Duodenal mucosa (tissue), 2 donors: ENCODE results near the gene PARN.
"Not testable (repeated sequence)": the region's sequence is repeated elsewhere in the genome, so short reads cannot be mapped to it uniquely, and the experiment has no call there.

ENCODE experiments used
- H3K27ac ChIP-seq: one replicate; pipeline ENCODE4 v1.7.0; 2013; ENCODE audit warnings: low read depth, low read length
- H3K27me3 ChIP-seq, 2 donors: one replicate each; pipeline ENCODE4 v1.7.0; 2013; ENCODE audit warnings: low read length in 2 of 2, control low read depth in 1 of 2; ENCODE audit not compliant: insufficient read depth in 2 of 2, control insufficient read depth in 1 of 2
- H3K36me3 ChIP-seq, 2 donors: one replicate each; pipeline ENCODE4 v1.7.0; 2013; ENCODE audit warnings: low read length in 2 of 2, control low read depth in 1 of 2; ENCODE audit not compliant: insufficient read depth in 2 of 2, control insufficient read depth in 1 of 2
- H3K4me1 ChIP-seq, 2 donors: one replicate each; pipeline ENCODE4 v1.7.0; 2013; ENCODE audit warnings: low read length in 2 of 2, control low read depth in 1 of 2; ENCODE audit not compliant: insufficient read depth in 2 of 2, control insufficient read depth in 1 of 2
- H3K4me3 ChIP-seq, 2 donors: one replicate each; pipeline ENCODE4 v1.7.0; 2013; ENCODE audit warnings: low read length in 2 of 2, low read depth in 1 of 2
- H3K9ac ChIP-seq, 2 donors: one replicate each; pipeline ENCODE4 v1.7.0; 2013; ENCODE audit warnings: low read length in 2 of 2, low read depth in 1 of 2
- H3K9me3 ChIP-seq, 2 donors: one replicate each; pipeline ENCODE4 v1.7.0; 2013; ENCODE audit warnings: low read length in 2 of 2, control low read depth in 1 of 2; ENCODE audit not compliant: control insufficient read depth in 1 of 2

Gene PARN

DNA sequence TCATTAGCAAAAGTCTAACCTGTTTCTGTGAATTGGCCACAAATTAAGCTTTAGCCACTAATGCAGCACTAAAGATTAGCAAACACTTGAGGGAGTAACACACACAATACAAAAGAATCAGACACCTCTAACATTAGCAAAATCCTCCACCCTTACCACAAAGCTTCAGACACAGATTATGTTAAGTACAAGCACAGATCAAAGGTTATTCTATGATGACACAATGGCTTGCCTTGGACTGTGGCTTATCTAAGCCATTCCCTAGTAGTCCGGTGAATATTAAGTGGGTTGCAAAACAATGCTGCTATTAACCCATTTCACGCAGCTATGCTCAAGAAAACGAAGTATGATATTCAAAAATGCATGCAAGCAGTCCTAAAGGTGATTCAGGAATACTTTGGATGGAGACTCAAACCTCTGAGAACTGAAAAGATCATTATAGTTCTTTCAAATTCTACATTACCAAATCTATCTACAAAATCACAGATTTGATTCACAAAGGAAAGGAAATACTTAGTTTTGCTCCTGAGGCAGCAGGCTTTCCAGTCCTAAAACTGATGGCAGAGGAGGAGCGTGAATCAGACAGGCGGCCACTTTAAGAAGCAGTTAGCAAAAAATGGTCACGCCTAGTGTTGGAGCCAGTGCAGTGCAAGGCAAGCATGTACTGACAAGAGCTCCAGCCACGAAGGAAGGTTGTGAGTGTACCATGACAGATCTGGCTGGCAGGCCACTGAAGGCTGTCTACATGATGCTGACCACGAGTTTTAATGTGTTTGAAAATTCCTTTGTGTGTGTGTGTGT lies 67.2 kb downstream of the PARN start:
- H3K9ac ChIP-seq, result peak overlapping the region in 1 of 2 donors; percentile 13
- H3K4me1 ChIP-seq, result peaks cover 28 to 34% of the 10 kb centered on the region in 2 donors
- H3K4me3 ChIP-seq, result peak overlapping the region in 1 of 2 donors; percentile 0

DNA sequence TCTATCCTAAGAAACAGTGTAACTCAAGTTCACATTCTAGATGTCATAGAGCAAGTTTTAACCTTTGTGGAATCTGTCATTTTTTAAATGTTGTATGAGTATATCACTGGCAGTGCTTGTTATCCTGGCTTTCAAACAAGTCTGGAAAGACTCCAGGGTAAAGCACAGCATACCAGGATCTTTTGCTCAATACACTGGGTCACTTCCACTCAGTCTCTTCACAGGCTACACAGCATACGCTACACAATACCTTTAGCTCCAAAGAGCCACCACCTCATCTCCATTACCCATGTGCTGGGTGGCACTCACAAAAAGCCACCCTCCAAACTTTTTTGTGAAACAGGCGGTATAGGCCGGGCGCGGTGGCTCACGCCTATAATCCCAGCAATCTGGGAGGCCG lies 69.5 kb downstream of the PARN start:
- Histone ChIP-seq H3K4me1 (peaks cover 23 to 30% of the 10 kb centered on the region in 2 donors), H3K27me3 (no peaks in the 10 kb centered on the region), H3K27ac (no peak overlapping the region), H3K4me3 (no peak overlapping the region), H3K9ac (no peak overlapping the region), H3K36me3 (peaks cover 0 to 3% of the 10 kb centered on the region in 2 donors), H3K9me3 (no peaks in the 10 kb centered on the region)

More for the DNA sequence above, 67.2 kb downstream of the PARN start:
- Histone ChIP-seq H3K27me3 (no peaks in the 10 kb centered on the region), H3K27ac (peak overlapping the region; percentile 67), H3K9me3 (no peaks in the 10 kb centered on the region), H3K36me3 (no peaks in the 10 kb centered on the region)

DNA sequence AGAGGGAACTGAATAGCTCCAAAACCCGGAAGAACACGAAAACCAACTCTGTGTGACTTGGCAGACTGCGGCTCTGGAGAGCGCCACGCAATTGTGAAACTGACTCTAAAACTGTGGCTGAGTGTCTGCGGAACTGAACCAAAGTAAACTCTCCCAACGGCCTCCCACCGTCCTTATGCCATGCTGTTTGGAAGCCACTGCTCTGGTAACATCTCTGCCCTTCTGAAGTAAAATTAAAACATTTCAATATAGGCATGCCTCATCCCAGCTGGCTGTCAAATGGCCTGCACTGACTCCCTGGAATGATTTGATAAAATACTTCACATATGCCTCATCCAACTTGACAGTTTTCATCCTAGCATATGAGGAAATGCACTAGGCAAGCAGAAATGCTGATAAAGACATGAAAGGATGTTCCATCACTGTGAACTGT lies 70.2 kb downstream of the PARN start:
- Histone ChIP-seq H3K4me3 (no peak overlapping the region), H3K9ac (no peak overlapping the region), H3K27ac (no peak overlapping the region)

DNA sequence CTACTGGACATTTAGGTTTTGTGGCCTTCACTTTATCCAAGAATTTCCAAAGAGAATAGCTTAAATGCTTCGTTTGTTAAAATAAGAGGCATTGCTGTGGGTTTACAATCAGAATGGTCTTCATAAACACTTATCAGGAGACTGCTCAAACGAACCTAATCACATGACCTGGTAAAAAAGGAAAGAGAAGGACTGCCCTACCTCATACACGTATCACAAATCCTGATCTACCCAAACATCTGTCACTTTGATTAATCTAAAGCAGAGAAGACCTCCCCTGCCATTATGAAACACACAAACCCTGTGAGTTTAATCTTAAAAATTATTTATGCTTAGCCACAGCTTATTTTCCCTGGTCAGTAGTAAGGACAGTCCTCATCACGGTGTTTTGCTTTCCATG lies 76.6 kb downstream of the PARN start:
- H3K9me3 ChIP-seq, result no peaks in the 10 kb centered on the region
- H3K27me3 ChIP-seq, result no peaks in the 10 kb centered on the region
- H3K27ac ChIP-seq, result no peak overlapping the region
- H3K9ac ChIP-seq, result no peak overlapping the region
- peaks cover 12 to 13% of the 10 kb centered on the region in 2 donors for H3K4me1 ChIP-seq
- peaks cover 6 to 25% of the 10 kb centered on the region in 2 donors for H3K36me3 ChIP-seq
- no peak overlapping the region for H3K4me3 ChIP-seq

More for the DNA sequence above, 70.2 kb downstream of the PARN start:
- H3K36me3 ChIP-seq, result peaks cover 0 to 3% of the 10 kb centered on the region in 2 donors
- no peaks in the 10 kb centered on the region for H3K27me3 ChIP-seq
- H3K9me3 ChIP-seq, result no peaks in the 10 kb centered on the region
- peaks cover 18 to 23% of the 10 kb centered on the region in 2 donors for H3K4me1 ChIP-seq

DNA sequence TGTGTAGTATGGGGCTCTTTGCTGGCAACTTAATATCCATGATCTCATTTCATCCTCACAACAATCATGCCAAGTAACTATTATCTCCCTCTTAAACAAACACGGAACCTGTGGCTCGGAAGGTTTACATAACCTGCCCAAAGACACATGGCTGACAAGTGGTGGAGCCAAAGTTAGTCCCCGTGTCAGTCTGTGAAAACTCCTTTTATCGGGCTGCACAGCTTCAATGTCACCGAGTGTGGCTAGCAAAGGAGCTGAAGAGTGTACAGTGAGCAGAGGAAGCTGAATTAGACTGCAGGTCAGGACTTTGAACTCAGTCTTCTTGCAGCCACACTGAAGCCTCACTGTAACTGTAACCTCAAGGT lies 80.3 kb downstream of the PARN start:
- H3K9ac ChIP-seq, result no peak overlapping the region
- H3K4me3 ChIP-seq, result no peak overlapping the region
- peaks cover 12 to 13% of the 10 kb centered on the region in 2 donors for H3K4me1 ChIP-seq
- no peaks in the 10 kb centered on the region for H3K9me3 ChIP-seq
- H3K27me3 ChIP-seq, result no peaks in the 10 kb centered on the region
- H3K36me3 ChIP-seq, result peaks cover 2 to 29% of the 10 kb centered on the region in 2 donors
- H3K27ac ChIP-seq, result no peak overlapping the region

DNA sequence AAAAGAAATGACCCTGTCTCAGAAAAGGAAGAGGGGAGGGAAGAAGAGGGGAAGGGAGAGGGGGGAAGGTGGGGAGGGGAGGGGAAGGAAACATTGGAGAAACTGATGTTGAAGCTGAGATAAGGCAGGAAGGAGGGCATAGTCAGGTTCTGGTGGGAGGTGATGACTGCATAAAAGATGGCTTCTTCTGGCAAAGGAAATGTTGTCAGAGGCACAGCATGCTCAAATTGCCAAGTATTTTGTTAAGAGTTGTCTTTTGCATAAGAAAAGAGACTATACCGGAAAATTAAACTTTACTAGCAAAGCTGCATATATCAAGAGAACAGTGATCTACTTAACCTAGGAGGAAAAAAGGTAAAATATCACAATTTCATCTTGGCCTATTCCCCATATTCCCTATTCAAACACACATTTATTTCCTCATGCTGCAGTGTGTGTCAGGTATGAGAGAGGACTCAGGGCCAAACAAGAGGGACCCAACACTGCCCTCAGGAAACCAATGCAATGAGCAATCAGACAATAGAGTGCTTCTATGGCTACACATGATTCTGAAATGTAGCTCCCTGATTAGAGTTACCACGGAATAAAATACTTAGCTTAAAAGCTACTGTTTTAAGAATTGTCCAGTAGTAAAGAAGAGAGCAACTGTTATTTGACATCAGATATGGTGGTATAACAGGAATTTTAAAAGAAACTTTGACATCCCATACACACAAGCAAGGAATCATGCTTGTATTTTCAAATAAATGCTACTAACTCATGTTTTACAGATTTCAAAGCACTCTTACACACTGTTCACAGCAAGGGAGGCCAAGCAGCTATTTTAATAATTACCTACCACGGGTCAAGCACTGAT lies 80.9 kb downstream of the PARN start:
- H3K36me3 ChIP-seq, result peaks cover 0 to 32% of the 10 kb centered on the region in 2 donors
- no peak overlapping the region for H3K9ac ChIP-seq
- H3K27ac ChIP-seq, result no peak overlapping the region
- H3K4me3 ChIP-seq, result no peak overlapping the region
- H3K4me1 ChIP-seq, result peaks cover 12 to 13% of the 10 kb centered on the region in 2 donors
- H3K27me3 ChIP-seq, result no peaks in the 10 kb centered on the region
- H3K9me3 ChIP-seq, result no peaks in the 10 kb centered on the region

DNA sequence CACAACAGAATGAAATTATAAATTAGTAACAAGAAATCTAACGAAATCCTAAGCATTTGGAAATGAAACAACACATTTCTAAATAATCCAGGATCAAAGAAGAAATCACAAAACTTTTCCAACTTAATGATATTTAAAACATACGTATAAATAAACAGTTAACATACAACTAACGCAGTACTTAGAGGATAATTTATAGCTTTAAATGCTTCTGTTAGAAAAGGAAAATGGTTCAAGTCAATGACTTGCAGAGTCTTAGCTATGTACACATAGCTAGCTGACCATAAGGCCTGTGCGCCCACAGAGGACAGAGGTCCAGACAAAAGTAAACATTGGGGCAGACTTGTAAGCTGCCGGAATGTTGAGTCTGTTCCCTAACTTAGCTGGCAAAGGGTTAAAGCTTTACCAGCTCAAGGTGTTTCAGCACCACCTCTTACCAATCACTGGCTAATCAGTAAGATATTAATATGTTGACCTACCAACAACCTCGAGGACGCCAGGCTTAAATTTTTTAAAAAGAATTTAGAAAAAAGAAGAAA lies 84.6 kb downstream of the PARN start:
- no peaks in the 10 kb centered on the region for H3K27me3 ChIP-seq
- peaks cover 10 to 25% of the 10 kb centered on the region in 2 donors for H3K36me3 ChIP-seq
- H3K27ac ChIP-seq, result no peak overlapping the region

DNA sequence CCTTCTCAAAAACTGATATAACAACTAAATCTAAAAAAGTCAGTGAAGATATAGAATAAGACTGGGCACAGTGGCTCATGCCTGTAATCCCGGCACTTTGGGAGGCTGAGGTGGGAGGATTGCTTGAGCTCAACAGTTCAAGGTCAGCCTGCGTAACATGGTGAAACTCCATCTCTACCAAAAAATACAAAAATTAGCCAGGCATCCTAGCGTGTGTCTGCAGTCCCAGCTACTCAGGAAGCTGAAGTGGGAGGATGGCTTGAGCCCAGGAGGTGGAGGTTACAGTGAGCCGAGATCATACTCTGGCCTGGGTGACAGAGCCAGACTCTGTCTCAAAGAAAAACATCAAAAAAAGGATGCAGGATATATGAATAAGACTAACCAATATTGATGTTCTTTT lies 85.2 kb downstream of the PARN start:
- H3K9ac ChIP-seq, H3K9me3 ChIP-seq, H3K27me3 ChIP-seq, H3K4me1 ChIP-seq, H3K27ac ChIP-seq, H3K4me3 ChIP-seq: not testable (repeated sequence)
- H3K36me3 ChIP-seq, result peaks cover 10 to 19% of the 10 kb centered on the region in 2 donors

More for the DNA sequence above, 84.6 kb downstream of the PARN start:
- Histone ChIP-seq H3K4me1 (peaks cover 12 to 13% of the 10 kb centered on the region in 2 donors), H3K9me3 (peaks cover 0 to 7% of the 10 kb centered on the region in 2 donors), H3K4me3 (no peak overlapping the region), H3K9ac (no peak overlapping the region)

DNA sequence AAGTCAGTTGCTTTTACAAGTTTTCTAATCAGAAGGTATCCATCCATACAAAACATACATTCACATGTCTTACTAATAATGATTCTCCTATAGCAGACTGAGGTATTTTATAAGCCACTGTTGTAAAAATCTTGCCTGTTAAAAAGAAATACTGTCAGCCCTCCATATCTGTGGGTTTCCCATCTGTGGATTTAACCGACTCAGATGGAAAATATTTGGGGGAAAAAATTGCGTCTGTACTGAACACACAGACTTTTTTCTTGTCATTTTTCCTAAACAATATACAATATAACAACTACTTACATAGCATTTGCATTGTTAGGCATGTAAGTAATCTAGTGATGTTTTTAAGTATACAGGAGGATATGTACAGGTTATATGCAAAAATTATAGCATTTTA lies 90.4 kb downstream of the PARN start:
- H3K4me1 ChIP-seq, result no peaks in the 10 kb centered on the region
- peaks cover 10 to 14% of the 10 kb centered on the region in 2 donors for H3K36me3 ChIP-seq
- H3K27ac ChIP-seq, result no peak overlapping the region
- peaks cover 0 to 7% of the 10 kb centered on the region in 2 donors for H3K9me3 ChIP-seq
- no peaks in the 10 kb centered on the region for H3K27me3 ChIP-seq
- H3K4me3 ChIP-seq, result no peak overlapping the region
- H3K9ac ChIP-seq, result no peak overlapping the region

DNA sequence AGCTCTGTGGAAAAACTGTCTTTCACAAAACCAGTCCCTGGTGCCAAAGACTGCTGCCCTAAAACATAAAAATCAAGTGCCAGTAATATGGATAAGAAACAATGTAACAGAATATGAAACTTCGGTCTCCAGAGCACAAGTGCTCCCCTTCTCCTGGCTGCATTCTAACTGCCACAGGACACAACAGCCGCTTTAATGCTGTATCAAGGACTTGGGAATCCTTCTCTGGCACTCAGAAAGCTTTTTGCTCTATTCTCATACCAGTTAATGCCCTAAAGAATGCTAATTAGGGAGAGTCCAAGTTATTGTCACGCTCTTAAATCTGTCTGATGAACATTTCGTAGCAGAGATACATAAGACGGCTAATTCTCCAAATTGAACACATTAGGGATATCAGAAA lies 90.9 kb downstream of the PARN start:
- no peak overlapping the region for H3K4me3 ChIP-seq
- H3K27me3 ChIP-seq, result no peaks in the 10 kb centered on the region
- H3K4me1 ChIP-seq, result no peaks in the 10 kb centered on the region
- peaks cover 10 to 11% of the 10 kb centered on the region in 2 donors for H3K36me3 ChIP-seq
- peaks cover 0 to 7% of the 10 kb centered on the region in 2 donors for H3K9me3 ChIP-seq
- H3K27ac ChIP-seq, result no peak overlapping the region
- no peak overlapping the region for H3K9ac ChIP-seq
